CD8-positive, alpha-beta memory T cell (primary cell): ENCODE measurements around the gene TATDN2. TPM values are rescaled to one million over a fixed set of nuclear protein-coding genes. Genes with fewer than 3 reads are reported as not detected.

Source experiments
- CTCF ChIA-PET: fragments of 350-600 bp; sonication (Branson Sonifier 250); formaldehyde crosslinking; loops from one replicate; lab custom pipeline; 2021; ENCODE audit warnings: antibody characterized with exemption; lab: Charles Lee
- POLR2A ChIA-PET: fragments of 350-600 bp; sonication (Branson Sonifier 250); formaldehyde crosslinking; loops from one replicate; lab custom pipeline; 2021; ENCODE audit warnings: antibody characterized with exemption; lab: Charles Lee
- DNase-seq, 5 donors: peaks; one replicate each; pipeline versions ENCODE4 v3.0.0 to v3.0.0-alpha.2; 2020 to 2022; ENCODE audit warnings: mixed read lengths in 1 of 5
- H3K27ac ChIP-seq: one replicate; pipeline ENCODE4 v1.7.0; 2013; ENCODE audit warnings: low read depth, mild to moderate bottlenecking, low read length, moderate library complexity
- H3K27me3 ChIP-seq: 2 replicates; pipeline ENCODE4 v1.7.0; 2013; ENCODE audit warnings: low read length, mild to moderate bottlenecking; ENCODE audit not compliant: insufficient read depth, poor library complexity, severe bottlenecking
- H3K36me3 ChIP-seq: 2 replicates; pipeline ENCODE4 v1.7.0; 2013; ENCODE audit warnings: mild to moderate bottlenecking, low read length, moderate library complexity; ENCODE audit not compliant: insufficient read depth
- H3K4me1 ChIP-seq: 2 replicates; pipeline ENCODE4 v1.7.0; 2013; ENCODE audit warnings: mild to moderate bottlenecking, low read length, moderate library complexity; ENCODE audit not compliant: insufficient read depth
- H3K4me3 ChIP-seq: 2 replicates; pipeline ENCODE4 v1.7.0; 2013; ENCODE audit warnings: mild to moderate bottlenecking, low read length
- H3K9me3 ChIP-seq: 2 replicates; pipeline ENCODE4 v1.7.0; 2013; ENCODE audit warnings: mild to moderate bottlenecking, low read length
- H3K27ac Mint-ChIP-seq, 8 donors: one replicate each; pipeline ENCODE4 v1.8.0; 2020 to 2021; ENCODE audit warnings: mixed read lengths in 8 of 8, mild to moderate bottlenecking in 6 of 8, inconsistent platforms in 3 of 8, moderate library complexity in 3 of 8
- H3K27me3 Mint-ChIP-seq, 2 donors: one replicate each; pipeline ENCODE4 v1.8.0; 2020 to 2021; ENCODE audit warnings: mixed read lengths in 2 of 2, mild to moderate bottlenecking in 1 of 2, moderate library complexity in 1 of 2
- H3K36me3 Mint-ChIP-seq, 3 donors: one replicate each; pipeline ENCODE4 v1.8.0; 2020 to 2021; ENCODE audit warnings: mixed read lengths in 3 of 3, inconsistent platforms in 1 of 3, mild to moderate bottlenecking in 1 of 3
- H3K4me1 Mint-ChIP-seq, 3 donors: one replicate each; pipeline ENCODE4 v1.8.0; 2020 to 2021; ENCODE audit warnings: mixed read lengths in 3 of 3, inconsistent platforms in 1 of 3, mild to moderate bottlenecking in 1 of 3
- H3K4me3 Mint-ChIP-seq, 7 donors: one replicate each; pipeline ENCODE4 v1.8.0; 2020 to 2021; ENCODE audit warnings: mixed read lengths in 7 of 7, mild to moderate bottlenecking in 6 of 7, moderate library complexity in 4 of 7, inconsistent platforms in 2 of 7
- H3K9me3 Mint-ChIP-seq, 5 donors: one replicate each; pipeline ENCODE4 v1.8.0; 2020 to 2022; ENCODE audit warnings: mixed read lengths in 5 of 5, mild to moderate bottlenecking in 3 of 5, moderate library complexity in 2 of 5, inconsistent platforms in 1 of 5
- polyA plus RNA-seq: library from polyadenylated mRNA; unstranded; fragments of 300-500 nt; fragmentation: Illumina TruSeq; gene quantifications from one replicate; pipeline ENCODE4 v1.2.3, GENCODE V29; 2021
- total RNA-seq, 2 experiments: library from RNA; stranded (reverse); gene quantifications; one replicate each; pipeline ENCODE4 v1.2.3, GENCODE V29; 2021

TATDN2 gene
- total and polyA plus RNA-seq, 3 experiments from 2014 or later, result 23.3 to 60.0 (median 57.6) TPM

GRCh38 chr3:10280571-10280970, 32.3 kb downstream of the TATDN2 start:
- peak overlapping the region in 5 of 8 donors; percentile 48 to 93 (median 70) for H3K27ac Mint-ChIP-seq
- Histone ChIP-seq H3K27me3 (no peaks in the 10 kb centered on the region), H3K9me3 (no peaks in the 10 kb centered on the region), H3K4me1 (peaks cover 15% of the 10 kb centered on the region), H3K27ac (no peak overlapping the region), H3K36me3 (peaks cover 42% of the 10 kb centered on the region), H3K4me3 (no peak overlapping the region)
- DNase-seq, result no peak
- peaks cover 0 to 83% (median 12%) of the 10 kb centered on the region in 3 donors for H3K36me3 Mint-ChIP-seq
- H3K4me1 Mint-ChIP-seq, result peaks cover 29 to 48% (median 35%) of the 10 kb centered on the region in 3 donors
- H3K9me3 Mint-ChIP-seq, result no peaks in the 10 kb centered on the region
- ChIA-PET POLR2A (no interaction called here), CTCF (interaction anchor here (1.3 kb wide), 1 partner anchor 18 kb away, joined by 3 read pairs; no protein-coding TSS in a partner anchor)
- no peaks in the 10 kb centered on the region for H3K27me3 Mint-ChIP-seq
- H3K4me3 Mint-ChIP-seq, result no peak overlapping the region

- ChIA-PET POLR2A (no interaction called here), CTCF (no interaction called here)
- Histone ChIP-seq H3K4me3 (no peak overlapping the region), H3K4me1 (peaks cover 15% of the 10 kb centered on the region), H3K36me3 (peaks cover 42% of the 10 kb centered on the region), H3K27me3 (no peaks in the 10 kb centered on the region), H3K27ac (no peak overlapping the region), H3K9me3 (no peaks in the 10 kb centered on the region)
- Mint-ChIP-seq H3K9me3 (no peaks in the 10 kb centered on the region), H3K4me1 (peaks cover 30 to 58% (median 30%) of the 10 kb centered on the region in 3 donors), H3K36me3 (peaks cover 0 to 82% (median 9%) of the 10 kb centered on the region in 3 donors), H3K4me3 (no peak overlapping the region), H3K27me3 (no peaks in the 10 kb centered on the region), H3K27ac (peak overlapping the region in 2 of 8 donors; percentile 83 to 93)
- DNase-seq, result no peak
Observed at GRCh38 chr3:10281951-10282350, 33.7 kb downstream of the TATDN2 start.

GRCh38 chr3:10283638-10284037, 35.4 kb downstream of the TATDN2 start:
- no peaks in the 10 kb centered on the region for H3K9me3 ChIP-seq
- H3K27me3 ChIP-seq, result no peaks in the 10 kb centered on the region
- peaks cover 15% of the 10 kb centered on the region for H3K4me1 ChIP-seq
- peaks cover 32% of the 10 kb centered on the region for H3K36me3 ChIP-seq
- H3K4me3 ChIP-seq, result no peak overlapping the region
- ChIA-PET POLR2A (no interaction called here), CTCF (interaction anchor here (0.5 to 1.3 kb wide), 5 partner anchors 37 to 351 kb away, joined by 3 to 4 read pairs (median 3); partner anchors contain the start of gene EMC3)
- Mint-ChIP-seq H3K27me3 (no peaks in the 10 kb centered on the region), H3K27ac (peak overlapping the region in 7 of 8 donors; percentile 24 to 93 (median 61)), H3K9me3 (no peaks in the 10 kb centered on the region), H3K4me3 (no peak overlapping the region), H3K36me3 (peaks cover 0 to 78% (median 9%) of the 10 kb centered on the region in 3 donors), H3K4me1 (peaks cover 24 to 52% (median 24%) of the 10 kb centered on the region in 3 donors)
- H3K27ac ChIP-seq, result no peak overlapping the region
- DNase-seq, result no peak

- Histone ChIP-seq H3K4me1 (peaks cover 15% of the 10 kb centered on the region), H3K36me3 (peaks cover 27% of the 10 kb centered on the region), H3K27me3 (no peaks in the 10 kb centered on the region), H3K4me3 (no peak overlapping the region), H3K27ac (no peak overlapping the region), H3K9me3 (no peaks in the 10 kb centered on the region)
- DNase-seq, result peak in 3 of 5 donors; percentile 13 to 20 (median 14)
- H3K9me3 Mint-ChIP-seq, result no peaks in the 10 kb centered on the region
- H3K4me3 Mint-ChIP-seq, result peak overlapping the region in 2 of 7 donors; percentile 14 to 47
- H3K27me3 Mint-ChIP-seq, result no peaks in the 10 kb centered on the region
- H3K4me1 Mint-ChIP-seq, result peaks cover 24 to 52% (median 24%) of the 10 kb centered on the region in 3 donors
- POLR2A ChIA-PET, result no interaction called here
- peaks cover 0 to 78% (median 9%) of the 10 kb centered on the region in 3 donors for H3K36me3 Mint-ChIP-seq
- peak overlapping the region in 7 of 8 donors; percentile 68 to 93 (median 81) for H3K27ac Mint-ChIP-seq
- CTCF ChIA-PET, result no interaction called here
Observed at GRCh38 chr3:10284496-10284895, 36.2 kb downstream of the TATDN2 start.

GRCh38 chr3:10285272-10286132, 37.2 kb downstream of the TATDN2 start:
- no peaks in the 10 kb centered on the region for H3K9me3 ChIP-seq
- H3K4me1 Mint-ChIP-seq, result peaks cover 24 to 45% (median 24%) of the 10 kb centered on the region in 3 donors

GRCh38 chr3:10286133-10286524, 37.9 kb downstream of the TATDN2 start:
- Histone ChIP-seq H3K9me3 (no peaks in the 10 kb centered on the region), H3K27me3 (no peaks in the 10 kb centered on the region), H3K4me3 (no peak overlapping the region), H3K4me1 (peaks cover 15% of the 10 kb centered on the region), H3K36me3 (peaks cover 20% of the 10 kb centered on the region), H3K27ac (no peak overlapping the region)
- POLR2A ChIA-PET, result no interaction called here
- Mint-ChIP-seq H3K27ac (peak overlapping the region in 4 of 8 donors; percentile 29 to 66 (median 49)), H3K4me1 (peaks cover 24 to 45% (median 24%) of the 10 kb centered on the region in 3 donors), H3K27me3 (no peaks in the 10 kb centered on the region), H3K4me3 (no peak overlapping the region), H3K36me3 (peaks cover 0 to 68% (median 5%) of the 10 kb centered on the region in 3 donors), H3K9me3 (no peaks in the 10 kb centered on the region)
- CTCF ChIA-PET, result interaction anchor here (0.7 to 2.7 kb wide), 3 partner anchors 145 to 354 kb away, joined by 3 to 13 read pairs (median 3); partner anchors contain the start of genes CRELD1 and VHL
- DNase-seq, result no peak

More at GRCh38 chr3:10285272-10286132, 37.2 kb downstream of the TATDN2 start:
- CTCF ChIA-PET, result interaction anchor here (1.1 to 2.7 kb wide), 2 partner anchors 144 to 353 kb away, joined by 3 to 13 read pairs; partner anchors contain the start of genes CRELD1 and VHL
- no peak overlapping the region for H3K4me3 Mint-ChIP-seq
- no peak overlapping the region for H3K27ac ChIP-seq
- H3K27me3 ChIP-seq, result no peaks in the 10 kb centered on the region
- POLR2A ChIA-PET, result no interaction called here
- no peaks in the 10 kb centered on the region for H3K27me3 Mint-ChIP-seq
- H3K36me3 Mint-ChIP-seq, result peaks cover 0 to 71% (median 5%) of the 10 kb centered on the region in 3 donors
- peak overlapping the region in 7 of 8 donors; percentile 68 to 87 (median 77) for H3K27ac Mint-ChIP-seq
- peaks cover 24% of the 10 kb centered on the region for H3K36me3 ChIP-seq
- peaks cover 15% of the 10 kb centered on the region for H3K4me1 ChIP-seq
- no peak for DNase-seq
- no peak overlapping the region for H3K4me3 ChIP-seq
- H3K9me3 Mint-ChIP-seq, result no peaks in the 10 kb centered on the region

GRCh38 chr3:10286596-10287295, 38.5 kb downstream of the TATDN2 start:
- peaks cover 20% of the 10 kb centered on the region for H3K36me3 ChIP-seq

More at GRCh38 chr3:10286596-10287295, 38.5 kb downstream of the TATDN2 start:
- Mint-ChIP-seq H3K27ac (peak overlapping the region; percentile 17 to 66 (median 51)), H3K4me3 (no peak overlapping the region), H3K27me3 (no peaks in the 10 kb centered on the region), H3K36me3 (peaks cover 0 to 71% (median 5%) of the 10 kb centered on the region in 3 donors), H3K9me3 (no peaks in the 10 kb centered on the region), H3K4me1 (peaks cover 24 to 45% (median 24%) of the 10 kb centered on the region in 3 donors)
- Histone ChIP-seq H3K4me3 (no peak overlapping the region), H3K27ac (no peak overlapping the region), H3K27me3 (no peaks in the 10 kb centered on the region), H3K9me3 (no peaks in the 10 kb centered on the region), H3K4me1 (peaks cover 15% of the 10 kb centered on the region)
- peak in 2 of 5 donors; percentile 43 to 53 for DNase-seq
- CTCF ChIA-PET, result interaction anchor here (0.7 to 2.7 kb wide), 4 partner anchors 32 to 355 kb away, joined by 3 to 13 read pairs (median 3); partner anchors contain the start of genes CRELD1 and VHL
- POLR2A ChIA-PET, result no interaction called here
